ENCODE measurements around the gene ITGA7. TPM values are rescaled to one million over a fixed set of nuclear protein-coding genes. Genes with fewer than 3 reads are reported as not detected.

The ITGA7 gene
- total RNA-seq, 1 donor from 2014 or later = 25.1 TPM

DNA sequence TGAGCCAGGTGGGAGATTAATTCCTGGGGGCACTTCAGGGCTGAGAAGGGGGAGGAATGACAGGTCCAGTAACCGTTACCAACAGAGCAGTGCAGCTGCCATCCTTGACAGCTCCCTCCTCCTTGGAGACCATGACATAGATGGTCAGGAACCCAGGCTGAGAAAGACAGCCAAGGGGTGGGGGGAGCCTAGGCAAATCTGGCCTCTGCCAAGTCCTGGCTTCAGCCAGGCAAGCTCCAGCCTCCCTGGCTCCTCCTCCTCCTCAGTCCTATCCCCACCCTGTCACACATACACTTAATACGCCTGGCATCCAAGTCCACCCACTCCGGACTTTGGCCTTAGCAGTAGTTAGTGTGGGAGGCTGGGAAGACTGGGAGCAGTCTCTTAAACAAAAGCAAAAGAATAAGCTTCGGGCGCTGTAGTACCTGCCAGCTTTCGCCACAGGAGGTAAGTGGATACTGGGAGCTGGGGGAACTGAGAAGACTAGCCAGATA is 12.4 kb upstream of the ITGA7 start, which contains the start of gene RDH5:
Gene RDH5, plus strand, starts transcription at position 323 of the 494 bp plus-strand sequence. CDS start 792 bp downstream, outside the sequence.
- no peaks in the 10 kb centered on the region for H3K27me3 Mint-ChIP-seq
- no peaks in the 10 kb centered on the region for H3K9me3 Mint-ChIP-seq (ENCODE audit: low read depth)
- DNase-seq (ENCODE audit: low spot score, unreplicated experiment) = no peak
- no peak within 1 kb of the TSS for H3K4me3 Mint-ChIP-seq (ENCODE audit: low read depth)
- TF ChIP-seq, protein P1, sequence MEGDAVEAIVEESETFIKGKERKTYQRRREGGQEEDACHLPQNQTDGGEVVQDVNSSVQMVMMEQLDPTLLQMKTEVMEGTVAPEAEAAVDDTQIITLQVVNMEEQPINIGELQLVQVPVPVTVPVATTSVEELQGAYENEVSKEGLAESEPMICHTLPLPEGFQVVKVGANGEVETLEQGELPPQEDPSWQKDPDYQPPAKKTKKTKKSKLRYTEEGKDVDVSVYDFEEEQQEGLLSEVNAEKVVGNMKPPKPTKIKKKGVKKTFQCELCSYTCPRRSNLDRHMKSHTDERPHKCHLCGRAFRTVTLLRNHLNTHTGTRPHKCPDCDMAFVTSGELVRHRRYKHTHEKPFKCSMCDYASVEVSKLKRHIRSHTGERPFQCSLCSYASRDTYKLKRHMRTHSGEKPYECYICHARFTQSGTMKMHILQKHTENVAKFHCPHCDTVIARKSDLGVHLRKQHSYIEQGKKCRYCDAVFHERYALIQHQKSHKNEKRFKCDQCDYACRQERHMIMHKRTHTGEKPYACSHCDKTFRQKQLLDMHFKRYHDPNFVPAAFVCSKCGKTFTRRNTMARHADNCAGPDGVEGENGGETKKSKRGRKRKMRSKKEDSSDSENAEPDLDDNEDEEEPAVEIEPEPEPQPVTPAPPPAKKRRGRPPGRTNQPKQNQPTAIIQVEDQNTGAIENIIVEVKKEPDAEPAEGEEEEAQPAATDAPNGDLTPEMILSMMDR (IDR thresholded peaks at IDR 0.05; ENCODE audit: unreplicated experiment) = no peak
- peak within 1 kb of the TSS; percentile 29 for H3K27ac Mint-ChIP-seq
- peaks cover 6% of the 10 kb centered on the region for H3K36me3 Mint-ChIP-seq (ENCODE audit: insufficient read depth)
- peaks cover 15% of the 10 kb centered on the region for H3K4me1 Mint-ChIP-seq (ENCODE audit: low read depth)

- Mint-ChIP-seq H3K9me3 (ENCODE audit: low read depth) (no peaks in the 10 kb centered on the region), H3K27me3 (no peaks in the 10 kb centered on the region), H3K36me3 (ENCODE audit: insufficient read depth) (peaks cover 6% of the 10 kb centered on the region), H3K4me1 (ENCODE audit: low read depth) (peaks cover 15% of the 10 kb centered on the region), H3K27ac (no peak overlapping the region), H3K4me3 (ENCODE audit: low read depth) (no peak overlapping the region)
- DNase-seq (ENCODE audit: low spot score, unreplicated experiment) = no peak
- TF ChIP-seq, protein P1 (IDR thresholded peaks at IDR 0.05; ENCODE audit: unreplicated experiment) = no peak
Observed at GRCh38 chr12:55719371-55719770, 11.7 kb upstream of the ITGA7 start.

GRCh38 chr12:55718624-55719275 is 11.0 kb upstream of the ITGA7 start:
- Mint-ChIP-seq H3K27ac (no peak overlapping the region), H3K9me3 (ENCODE audit: low read depth) (no peaks in the 10 kb centered on the region), H3K36me3 (ENCODE audit: insufficient read depth) (peaks cover 4% of the 10 kb centered on the region), H3K4me3 (ENCODE audit: low read depth) (no peak overlapping the region), H3K27me3 (peaks cover 2% of the 10 kb centered on the region), H3K4me1 (ENCODE audit: low read depth) (peaks cover 15% of the 10 kb centered on the region)
- TF ChIP-seq, protein P1 (IDR thresholded peaks at IDR 0.05; ENCODE audit: unreplicated experiment) = no peak
- no peak for DNase-seq (ENCODE audit: low spot score, unreplicated experiment)

- H3K36me3 Mint-ChIP-seq (ENCODE audit: insufficient read depth) = peaks cover 2% of the 10 kb centered on the region
- H3K4me1 Mint-ChIP-seq (ENCODE audit: low read depth) = peaks cover 15% of the 10 kb centered on the region
- H3K27me3 Mint-ChIP-seq = peaks cover 9% of the 10 kb centered on the region
- DNase-seq (ENCODE audit: low spot score, unreplicated experiment) = no peak
- TF ChIP-seq, protein P1 (IDR thresholded peaks at IDR 0.05; ENCODE audit: unreplicated experiment) = no peak
- no peak overlapping the region for H3K27ac Mint-ChIP-seq
- no peaks in the 10 kb centered on the region for H3K9me3 Mint-ChIP-seq (ENCODE audit: low read depth)
- peak overlapping the region; percentile 11 for H3K4me3 Mint-ChIP-seq (ENCODE audit: low read depth)
Observed at GRCh38 chr12:55718015-55718414, 10.3 kb upstream of the ITGA7 start.

- Mint-ChIP-seq H3K27ac (peak overlapping the region; percentile 98), H3K4me3 (ENCODE audit: low read depth) (peak overlapping the region; percentile 90), H3K9me3 (ENCODE audit: low read depth) (no peaks in the 10 kb centered on the region), H3K27me3 (peaks cover 15% of the 10 kb centered on the region), H3K36me3 (ENCODE audit: insufficient read depth) (peaks cover 2% of the 10 kb centered on the region), H3K4me1 (ENCODE audit: low read depth) (peaks cover 15% of the 10 kb centered on the region)
- TF ChIP-seq, protein P1 (IDR thresholded peaks at IDR 0.05; ENCODE audit: unreplicated experiment) = no peak
- DNase-seq (ENCODE audit: low spot score, unreplicated experiment) = no peak
Observed at GRCh38 chr12:55717011-55718007, 9.6 kb upstream of the ITGA7 start.

All from progenitor cell of endocrine pancreas (in vitro differentiated cells).